Muscle of leg (tissue), 11 donors: ENCODE results near the gene EP300. TPM values are rescaled to one million over a fixed set of nuclear protein-coding genes. Genes with fewer than 3 reads are reported as not detected.
"Not testable (repeated sequence)": the region's sequence is repeated elsewhere in the genome, so short reads cannot be mapped to it uniquely, and the experiment has no call there.

Experiments
- DNase-seq: peaks from one replicate; pipeline ENCODE4 v3.0.0; 2013
- H3K27ac ChIP-seq: one replicate; pipeline ENCODE4 v1.5.1; 2013; ENCODE audit warnings: mild to moderate bottlenecking, low read length, control low read depth
- H3K27me3 ChIP-seq: one replicate; pipeline ENCODE4 v1.6.1; 2013; ENCODE audit warnings: low read length; ENCODE audit not compliant: control insufficient read depth, insufficient read depth
- H3K36me3 ChIP-seq: one replicate; pipeline ENCODE4 v1.6.1; 2013; ENCODE audit warnings: low read length; ENCODE audit not compliant: control insufficient read depth, insufficient read depth
- H3K4me1 ChIP-seq: one replicate; pipeline ENCODE4 v1.6.1; 2013; ENCODE audit warnings: low read length; ENCODE audit not compliant: control insufficient read depth, insufficient read depth
- H3K4me3 ChIP-seq: one replicate; pipeline ENCODE4 v1.5.1; 2013; ENCODE audit warnings: low read length, control low read depth
- H3K9me3 ChIP-seq: replicated peaks from 2 replicates; pipeline ENCODE4 v1.6.1; 2013; ENCODE audit warnings: low read depth, low read length; ENCODE audit not compliant: control insufficient read depth
- WGBS: methylation state at CpG from one replicate; pipeline ENCODE4 v1.1.5; 2013; ENCODE audit warnings: missing lambda C conversion rate; ENCODE audit not compliant: insufficient coverage; 5-methylcytosine and 5-hydroxymethylcytosine counted together
- polyA plus RNA-seq, 8 donors: library from polyadenylated mRNA; unstranded; fragments of 120-200 nt; gene quantifications; one replicate each; pipeline versions ENCODE4 v1.2.1 to v1.2.3, GENCODE V29; 2013; ENCODE audit warnings: inconsistent platforms in 1 of 8, low replicate concordance in 1 of 8; ENCODE audit not compliant: insufficient read length in 8 of 8, insufficient read depth in 1 of 8
- total RNA-seq: library from RNA; stranded (reverse); fragments of 120-200 nt; gene quantifications from one replicate; pipeline ENCODE4 v1.2.4, GENCODE V29; 2013

The EP300 gene
- total and polyA plus RNA-seq, 9 donors, result 27.6 to 48.0 (median 34.8) TPM

GRCh38 chr22:41106122-41106968 lies 14.0 kb downstream of the EP300 start:
- Histone ChIP-seq H3K27ac (no peak overlapping the region), H3K4me1 (no peaks in the 10 kb centered on the region), H3K27me3 (no peaks in the 10 kb centered on the region), H3K4me3 (no peak overlapping the region), H3K9me3 (no peaks in the 10 kb centered on the region), H3K36me3 (peaks cover 7% of the 10 kb centered on the region)
- WGBS, result 86% methylated on average over 2 of the region's 8 CpGs
- no peak for DNase-seq

- H3K9me3 ChIP-seq, H3K27ac ChIP-seq, DNase-seq, H3K4me1 ChIP-seq, H3K4me3 ChIP-seq, H3K36me3 ChIP-seq, H3K27me3 ChIP-seq: not testable (repeated sequence)
- 90% methylated on average over 4 of the region's 9 CpGs for WGBS
These were observed 14.6 kb downstream of the EP300 start for GRCh38 chr22:41106969-41107325.

GRCh38 chr22:41110968-41111367 lies 18.6 kb downstream of the EP300 start:
- H3K4me3 ChIP-seq, result no peak overlapping the region
- H3K27ac ChIP-seq, result no peak overlapping the region
- no peaks in the 10 kb centered on the region for H3K4me1 ChIP-seq

GRCh38 chr22:41116342-41116741 lies 23.9 kb downstream of the EP300 start:
- WGBS, result no CpG with 5 or more reads among the region's 2 CpGs
- H3K36me3 ChIP-seq, result peaks cover 32% of the 10 kb centered on the region
- no peaks in the 10 kb centered on the region for H3K9me3 ChIP-seq
- H3K27me3 ChIP-seq, result no peaks in the 10 kb centered on the region
- no peak overlapping the region for H3K27ac ChIP-seq
- no peak overlapping the region for H3K4me3 ChIP-seq
- no peak for DNase-seq
- H3K4me1 ChIP-seq, result no peaks in the 10 kb centered on the region

More at GRCh38 chr22:41110968-41111367, 18.6 kb downstream of the EP300 start:
- WGBS, result 92% methylated on average over 7 of the region's 10 CpGs
- no peaks in the 10 kb centered on the region for H3K9me3 ChIP-seq
- no peaks in the 10 kb centered on the region for H3K27me3 ChIP-seq
- H3K36me3 ChIP-seq, result peaks cover 10% of the 10 kb centered on the region
- no peak for DNase-seq

- DNase-seq, result no peak
- H3K4me1 ChIP-seq, result no peaks in the 10 kb centered on the region
- no peaks in the 10 kb centered on the region for H3K27me3 ChIP-seq
- no peaks in the 10 kb centered on the region for H3K9me3 ChIP-seq
- 92% methylated on average over 5 of the region's 9 CpGs for WGBS
- H3K4me3 ChIP-seq, result no peak overlapping the region
- H3K36me3 ChIP-seq, result peaks cover 32% of the 10 kb centered on the region
- no peak overlapping the region for H3K27ac ChIP-seq
These were observed 25.0 kb downstream of the EP300 start for GRCh38 chr22:41117127-41117965.

- H3K36me3 ChIP-seq, result peaks cover 43% of the 10 kb centered on the region
- no peak overlapping the region for H3K27ac ChIP-seq
- H3K4me1 ChIP-seq, result no peaks in the 10 kb centered on the region
- DNase-seq, result no peak
- H3K9me3 ChIP-seq, result no peaks in the 10 kb centered on the region
- 57% methylated on average over 1 of the region's 2 CpGs for WGBS
- no peak overlapping the region for H3K4me3 ChIP-seq
- H3K27me3 ChIP-seq, result no peaks in the 10 kb centered on the region
These were observed 30.8 kb downstream of the EP300 start for GRCh38 chr22:41123151-41123550.

GRCh38 chr22:41124086-41124485 lies 31.7 kb downstream of the EP300 start:
- peaks cover 46% of the 10 kb centered on the region for H3K36me3 ChIP-seq
- WGBS, result 92% methylated on average over 8 of the region's 9 CpGs
- H3K27me3 ChIP-seq, result no peaks in the 10 kb centered on the region
- no peak overlapping the region for H3K4me3 ChIP-seq
- DNase-seq, result no peak
- H3K4me1 ChIP-seq, result no peaks in the 10 kb centered on the region
- no peak overlapping the region for H3K27ac ChIP-seq
- no peaks in the 10 kb centered on the region for H3K9me3 ChIP-seq

- 100% methylated on average over 3 of the region's 5 CpGs for WGBS
- Histone ChIP-seq H3K27me3 (no peaks in the 10 kb centered on the region), H3K4me1 (no peaks in the 10 kb centered on the region), H3K27ac (no peak overlapping the region), H3K4me3 (no peak overlapping the region), H3K36me3 (peaks cover 56% of the 10 kb centered on the region), H3K9me3 (no peaks in the 10 kb centered on the region)
- DNase-seq, result peak; percentile 12
These were observed 35.1 kb downstream of the EP300 start for GRCh38 chr22:41127451-41127850.

GRCh38 chr22:41128606-41129005 lies 36.2 kb downstream of the EP300 start:
- 95% methylated on average over 7 of the region's 14 CpGs for WGBS
- Histone ChIP-seq H3K27me3 (no peaks in the 10 kb centered on the region), H3K9me3 (no peaks in the 10 kb centered on the region), H3K27ac (no peak overlapping the region), H3K4me3 (no peak overlapping the region), H3K36me3 (peaks cover 61% of the 10 kb centered on the region), H3K4me1 (no peaks in the 10 kb centered on the region)
- no peak for DNase-seq

GRCh38 chr22:41132550-41132949 lies 40.2 kb downstream of the EP300 start:
- DNase-seq, result peak; percentile 76
- WGBS, result no CpG with 5 or more reads among the region's 2 CpGs
- Histone ChIP-seq H3K27me3 (no peaks in the 10 kb centered on the region), H3K4me3 (no peak overlapping the region), H3K27ac (no peak overlapping the region), H3K4me1 (no peaks in the 10 kb centered on the region), H3K9me3 (no peaks in the 10 kb centered on the region), H3K36me3 (peaks cover 67% of the 10 kb centered on the region)
